ELF-1 (cell line): Measurements from ENCODE around the gene PDE6A.
A peak's percentile ranks its signal among the peaks of the same experiment; 100 is the strongest.
"Not testable (repeated sequence)": the region's sequence is repeated elsewhere in the genome, so short reads cannot be mapped to it uniquely, and the experiment has no call there.

Experiments
- DNase-seq: peaks from one replicate; pipeline ENCODE4 v3.0.0-alpha.2; 2016; ENCODE audit warnings: low read depth, low spot score

Gene PDE6A

GRCh38 chr5:149953436-149954121 lies 9.0 kb upstream of the PDE6A start:
- no peak for DNase-seq

GRCh38 chr5:149951138-149951749 lies 6.7 kb upstream of the PDE6A start:
- DNase-seq = no peak

- DNase-seq = no peak
Measured at GRCh38 chr5:149948993-149949392, 4.4 kb upstream of the PDE6A start.

- no peak for DNase-seq
Measured at GRCh38 chr5:149946118-149946517, 1.5 kb upstream of the PDE6A start.

GRCh38 chr5:149943177-149943949 lies 1.2 kb downstream of the PDE6A start:
- not testable (repeated sequence) for DNase-seq

- DNase-seq = not testable (repeated sequence)
Measured at GRCh38 chr5:149942741-149943169, 1.8 kb downstream of the PDE6A start.

- no peak for DNase-seq
Measured at GRCh38 chr5:149942199-149942598, 2.4 kb downstream of the PDE6A start.

- no peak for DNase-seq
Measured at GRCh38 chr5:149941795-149942194, 2.8 kb downstream of the PDE6A start.

GRCh38 chr5:149940941-149941644 lies 3.5 kb downstream of the PDE6A start:
- no peak for DNase-seq

- DNase-seq = no peak
Measured at GRCh38 chr5:149940077-149940574, 4.5 kb downstream of the PDE6A start.

- no peak for DNase-seq
Measured at GRCh38 chr5:149939546-149939945, 5.0 kb downstream of the PDE6A start.

GRCh38 chr5:149938791-149939358 lies 5.7 kb downstream of the PDE6A start:
- DNase-seq = peak; percentile 41

- DNase-seq = no peak
Measured at GRCh38 chr5:149938279-149938678, 6.3 kb downstream of the PDE6A start.

GRCh38 chr5:149937610-149938009 lies 7.0 kb downstream of the PDE6A start:
- no peak for DNase-seq

- DNase-seq = no peak
Measured at GRCh38 chr5:149936700-149937091, 7.9 kb downstream of the PDE6A start.

- no peak for DNase-seq
Measured at GRCh38 chr5:149936044-149936699, 8.4 kb downstream of the PDE6A start.

GRCh38 chr5:149935431-149935901 lies 9.1 kb downstream of the PDE6A start:
- no peak for DNase-seq

GRCh38 chr5:149932445-149933350 lies 11.9 kb downstream of the PDE6A start:
- DNase-seq = peak; percentile 44

- DNase-seq = no peak
Measured at GRCh38 chr5:149931992-149932436, 12.6 kb downstream of the PDE6A start.
